SK-N-SH treated with all-trans-retinoic acid at 6 μM for 48 hours (cell line): ENCODE results near the gene CSF1R.

Experiments used
- ATAC-seq: fragments of 200-7000 bp; cut with Tn5 transposase; 3 replicates; pipeline ENCODE4 v1.9.1; 2020; ENCODE audit warnings: mild to moderate bottlenecking, moderate library complexity
- ARNTL ChIP-seq: fragments of 450-650 bp; formaldehyde crosslinking; IDR thresholded peaks from 2 replicates; pipeline ENCODE4 v1.5.0; 2020; ENCODE audit warnings: low read depth, mild to moderate bottlenecking, moderate library complexity, borderline replicate concordance
- BACH2 ChIP-seq: fragments of 250-450 bp; sonication (Bioruptor Pico); IDR thresholded peaks from 2 replicates; pipeline ENCODE4 v1.9.0; 2021; ENCODE audit warnings: mild to moderate bottlenecking, borderline replicate concordance
- ESRRG ChIP-seq: fragments of 250-450 bp; sonication (Bioruptor Pico); IDR thresholded peaks from 2 replicates; pipeline ENCODE4 v1.6.1; 2021; ENCODE audit warnings: mild to moderate bottlenecking
- GLIS3 ChIP-seq: fragments of 250-450 bp; sonication (Bioruptor Pico); IDR thresholded peaks from 2 replicates; pipeline ENCODE4 v1.5.0; 2020; ENCODE audit warnings: mild to moderate bottlenecking, moderate library complexity
- OSR1 ChIP-seq: fragments of 250-450 bp; sonication (Bioruptor Pico); IDR thresholded peaks from 2 replicates; pipeline ENCODE4 v1.8.0; 2022; ENCODE audit warnings: moderate library complexity, mild to moderate bottlenecking, inconsistent platforms
- PPARA ChIP-seq: fragments of 250-450 bp; sonication (Bioruptor Pico); IDR thresholded peaks from 2 replicates; pipeline ENCODE4 v1.5.0; 2020; ENCODE audit warnings: mild to moderate bottlenecking, borderline replicate concordance
- RARB ChIP-seq: fragments of 250-450 bp; sonication (Bioruptor Pico); IDR thresholded peaks from 2 replicates; pipeline ENCODE4 v1.8.0; 2021; ENCODE audit warnings: mild to moderate bottlenecking, moderate library complexity
- SNAI2 ChIP-seq: fragments of 250-450 bp; sonication (Bioruptor Pico); IDR thresholded peaks from 2 replicates; pipeline ENCODE4 v1.5.0; 2020; ENCODE audit warnings: mild to moderate bottlenecking, moderate library complexity
- TCF4 ChIP-seq: fragments of 250-450 bp; sonication (Bioruptor Pico); IDR thresholded peaks from 2 replicates; pipeline ENCODE4 v1.8.0; 2021; ENCODE audit warnings: mild to moderate bottlenecking, moderate library complexity, borderline replicate concordance
- TOX ChIP-seq: fragments of 250-450 bp; sonication (Bioruptor Pico); IDR thresholded peaks from 2 replicates; pipeline ENCODE4 v1.8.0; 2021; ENCODE audit warnings: mild to moderate bottlenecking, moderate library complexity, borderline replicate concordance
- ZC3H10 ChIP-seq: fragments of 250-450 bp; sonication (Bioruptor Pico); IDR thresholded peaks from 2 replicates; pipeline ENCODE4 v1.5.1; 2021; ENCODE audit warnings: mild to moderate bottlenecking, moderate library complexity
- ZFP3 ChIP-seq: fragments of 250-450 bp; sonication (Bioruptor Pico); IDR thresholded peaks from 2 replicates; pipeline ENCODE4 v1.5.0; 2020; ENCODE audit warnings: mild to moderate bottlenecking, moderate library complexity
- ZFP30 ChIP-seq: fragments of 450-650 bp; formaldehyde crosslinking; IDR thresholded peaks from 2 replicates; pipeline ENCODE4 v1.5.0; 2022; ENCODE audit warnings: mild to moderate bottlenecking, moderate library complexity
- ZNF565 ChIP-seq: fragments of 450-650 bp; formaldehyde crosslinking; conservative IDR thresholded peaks from 2 replicates; pipeline ENCODE4 v1.5.0; 2020; ENCODE audit warnings: low read depth, mild to moderate bottlenecking, moderate library complexity
- ZNF70 ChIP-seq: fragments of 450-650 bp; formaldehyde crosslinking; IDR thresholded peaks from 2 replicates; pipeline ENCODE4 v1.5.0; 2020; ENCODE audit warnings: mild to moderate bottlenecking, moderate library complexity
- ZNF8 ChIP-seq: fragments of 450-650 bp; formaldehyde crosslinking; IDR thresholded peaks from 2 replicates; pipeline ENCODE4 v1.5.0; 2020; ENCODE audit warnings: mild to moderate bottlenecking, moderate library complexity
- TF ChIP-seq, protein P1 (sequence below): fragments of 250-450 bp; sonication (Bioruptor Pico); IDR thresholded peaks from 2 replicates; pipeline ENCODE4 v1.5.1; 2020; ENCODE audit warnings: low read depth, mild to moderate bottlenecking, moderate library complexity
- TF ChIP-seq, protein P2 (sequence below): fragments of 250-450 bp; sonication (Bioruptor Pico); IDR thresholded peaks from 2 replicates; pipeline ENCODE4 v1.8.0; 2021; ENCODE audit warnings: low read depth, mild to moderate bottlenecking, moderate library complexity, borderline replicate concordance
- TF ChIP-seq, protein P3 (sequence below): fragments of 250-450 bp; sonication (Bioruptor Pico); IDR thresholded peaks from 2 replicates; pipeline ENCODE4 v1.5.1; 2021; ENCODE audit warnings: mild to moderate bottlenecking, moderate library complexity

Gene CSF1R

DNA sequence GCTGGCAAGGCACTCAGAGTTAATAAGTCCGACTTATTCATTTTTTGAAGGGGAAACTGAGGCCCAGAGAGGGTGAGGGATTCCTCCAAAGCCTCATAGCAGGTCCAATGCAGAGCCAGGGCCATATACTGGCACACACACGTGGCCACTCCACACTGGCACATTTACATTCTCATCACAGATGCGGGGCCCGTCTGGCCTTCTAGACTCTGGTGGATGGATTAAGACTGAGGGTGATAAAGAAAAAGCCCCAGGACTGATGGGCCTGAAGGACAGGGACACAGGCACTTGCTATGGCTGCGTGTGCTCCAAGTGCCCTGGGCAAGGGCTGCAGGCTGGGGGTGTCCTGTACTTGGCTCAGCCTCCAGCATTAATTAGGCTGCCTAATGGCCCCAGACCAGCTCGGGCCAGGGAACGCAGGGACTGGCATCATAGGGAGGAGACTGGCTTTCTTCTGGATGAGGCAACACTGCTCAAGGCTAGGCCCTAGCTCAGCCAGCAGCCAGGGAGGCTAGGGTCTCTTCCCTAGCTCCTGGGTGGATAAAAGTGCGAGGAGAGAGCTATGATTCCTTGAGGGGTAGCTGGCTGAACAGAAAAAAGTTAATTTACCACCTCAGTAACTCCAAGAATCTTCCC lies 28.5 kb upstream of the CSF1R start:
- TF ChIP-seq, protein P1, sequence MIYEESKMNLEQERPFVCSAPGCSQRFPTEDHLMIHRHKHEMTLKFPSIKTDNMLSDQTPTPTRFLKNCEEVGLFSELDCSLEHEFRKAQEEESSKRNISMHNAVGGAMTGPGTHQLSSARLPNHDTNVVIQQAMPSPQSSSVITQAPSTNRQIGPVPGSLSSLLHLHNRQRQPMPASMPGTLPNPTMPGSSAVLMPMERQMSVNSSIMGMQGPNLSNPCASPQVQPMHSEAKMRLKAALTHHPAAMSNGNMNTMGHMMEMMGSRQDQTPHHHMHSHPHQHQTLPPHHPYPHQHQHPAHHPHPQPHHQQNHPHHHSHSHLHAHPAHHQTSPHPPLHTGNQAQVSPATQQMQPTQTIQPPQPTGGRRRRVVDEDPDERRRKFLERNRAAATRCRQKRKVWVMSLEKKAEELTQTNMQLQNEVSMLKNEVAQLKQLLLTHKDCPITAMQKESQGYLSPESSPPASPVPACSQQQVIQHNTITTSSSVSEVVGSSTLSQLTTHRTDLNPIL (CRISPR knock-in tag), result no peak
- no peak for TF ChIP-seq ZNF70 (CRISPR knock-in tag)
- TF ChIP-seq ZC3H10, result no peak
- no peak for TF ChIP-seq ESRRG
- no peak for TF ChIP-seq PPARA (CRISPR knock-in tag)
- TF ChIP-seq, protein P2, sequence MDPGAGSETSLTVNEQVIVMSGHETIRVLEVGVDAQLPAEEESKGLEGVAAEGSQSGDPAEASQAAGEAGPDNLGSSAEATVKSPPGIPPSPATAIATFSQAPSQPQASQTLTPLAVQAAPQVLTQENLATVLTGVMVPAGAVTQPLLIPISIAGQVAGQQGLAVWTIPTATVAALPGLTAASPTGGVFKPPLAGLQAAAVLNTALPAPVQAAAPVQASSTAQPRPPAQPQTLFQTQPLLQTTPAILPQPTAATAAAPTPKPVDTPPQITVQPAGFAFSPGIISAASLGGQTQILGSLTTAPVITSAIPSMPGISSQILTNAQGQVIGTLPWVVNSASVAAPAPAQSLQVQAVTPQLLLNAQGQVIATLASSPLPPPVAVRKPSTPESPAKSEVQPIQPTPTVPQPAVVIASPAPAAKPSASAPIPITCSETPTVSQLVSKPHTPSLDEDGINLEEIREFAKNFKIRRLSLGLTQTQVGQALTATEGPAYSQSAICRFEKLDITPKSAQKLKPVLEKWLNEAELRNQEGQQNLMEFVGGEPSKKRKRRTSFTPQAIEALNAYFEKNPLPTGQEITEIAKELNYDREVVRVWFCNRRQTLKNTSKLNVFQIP (CRISPR knock-in tag), result no peak
- TF ChIP-seq OSR1 (CRISPR knock-in tag), result no peak
- no peak for TF ChIP-seq ZFP3 (CRISPR knock-in tag)
- no peak for ATAC-seq

DNA sequence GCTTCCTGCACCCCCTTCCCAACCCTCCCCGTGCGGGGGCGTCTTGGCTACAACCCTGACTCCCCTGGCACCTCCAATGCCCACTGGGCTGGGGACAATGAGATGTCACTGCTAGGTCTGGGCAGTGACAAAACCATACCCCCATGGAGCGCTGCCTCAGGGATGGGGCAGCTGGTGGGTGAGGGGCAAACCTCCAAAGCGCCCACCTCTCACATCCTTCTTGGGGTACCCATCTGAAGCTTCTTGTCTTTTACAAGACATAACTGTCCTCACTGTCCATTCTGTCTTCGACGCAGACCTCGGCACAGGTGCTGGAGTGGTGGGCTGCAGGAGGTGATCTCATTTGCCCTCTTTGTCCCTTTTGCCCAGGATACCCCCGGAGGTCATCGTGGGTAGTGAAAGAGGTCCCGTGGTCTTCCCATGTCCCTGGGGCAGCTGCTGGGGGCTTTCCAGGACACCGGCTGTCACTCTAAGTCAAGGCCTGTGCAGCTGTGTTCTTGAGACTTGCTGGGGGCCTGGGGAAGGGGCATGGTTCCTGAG lies 27.8 kb upstream of the CSF1R start:
- no peak for ATAC-seq
- TF ChIP-seq PPARA (CRISPR knock-in tag) (no peak), RARB (CRISPR knock-in tag) (no peak), ZFP3 (CRISPR knock-in tag) (no peak), ZFP30 (CRISPR knock-in tag) (no peak), ZNF565 (CRISPR knock-in tag) (no peak), ESRRG (no peak), OSR1 (CRISPR knock-in tag) (no peak), ZNF70 (CRISPR knock-in tag) (no peak), ZNF8 (no peak), GLIS3 (CRISPR knock-in tag) (no peak), TCF4 (CRISPR knock-in tag) (no peak)
- TF ChIP-seq, protein P2 (CRISPR knock-in tag), result no peak
- TF ChIP-seq, protein P1 (CRISPR knock-in tag), result no peak
- TF ChIP-seq, protein P3, sequence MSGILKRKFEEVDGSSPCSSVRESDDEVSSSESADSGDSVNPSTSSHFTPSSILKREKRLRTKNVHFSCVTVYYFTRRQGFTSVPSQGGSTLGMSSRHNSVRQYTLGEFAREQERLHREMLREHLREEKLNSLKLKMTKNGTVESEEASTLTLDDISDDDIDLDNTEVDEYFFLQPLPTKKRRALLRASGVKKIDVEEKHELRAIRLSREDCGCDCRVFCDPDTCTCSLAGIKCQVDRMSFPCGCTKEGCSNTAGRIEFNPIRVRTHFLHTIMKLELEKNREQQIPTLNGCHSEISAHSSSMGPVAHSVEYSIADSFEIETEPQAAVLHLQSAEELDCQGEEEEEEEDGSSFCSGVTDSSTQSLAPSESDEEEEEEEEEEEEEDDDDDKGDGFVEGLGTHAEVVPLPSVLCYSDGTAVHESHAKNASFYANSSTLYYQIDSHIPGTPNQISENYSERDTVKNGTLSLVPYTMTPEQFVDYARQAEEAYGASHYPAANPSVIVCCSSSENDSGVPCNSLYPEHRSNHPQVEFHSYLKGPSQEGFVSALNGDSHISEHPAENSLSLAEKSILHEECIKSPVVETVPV, result no peak

DNA sequence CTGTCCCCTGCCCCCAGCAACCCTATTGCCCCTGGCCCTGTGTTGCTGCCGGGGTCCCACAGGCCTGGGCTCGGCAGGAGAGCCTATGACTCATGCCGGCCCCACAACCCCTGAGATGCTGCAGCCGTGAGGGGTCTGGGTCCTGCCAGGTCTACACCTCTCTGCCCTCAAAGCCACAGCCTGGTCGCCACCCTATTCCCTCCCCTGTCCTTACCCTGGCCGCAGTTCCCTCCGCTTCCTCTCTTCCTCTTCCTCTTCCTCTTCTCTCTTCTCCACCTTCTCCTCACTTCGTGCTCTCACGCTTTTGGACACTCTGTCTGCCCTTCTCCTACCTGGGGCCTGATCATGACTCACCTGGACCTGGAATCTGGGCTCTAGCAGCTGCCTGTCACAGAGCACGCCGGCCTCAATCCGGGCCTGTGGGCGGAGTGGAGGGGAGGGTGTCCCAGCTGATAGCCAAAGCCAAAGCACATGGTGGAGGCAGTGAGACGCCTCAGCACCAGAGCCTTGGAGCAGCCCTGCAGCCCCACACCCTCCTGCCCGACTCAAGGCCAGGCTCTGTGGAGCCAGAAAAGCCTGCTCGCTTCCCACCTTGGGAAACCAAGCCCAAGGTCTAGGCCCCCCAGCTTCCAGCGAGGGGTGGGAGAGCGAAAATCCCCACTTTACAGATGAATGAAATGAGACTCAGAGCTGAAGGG lies 26.8 kb upstream of the CSF1R start:
- ATAC-seq, result peak; percentile 32
- TF ChIP-seq ZNF8, result no peak
- TF ChIP-seq OSR1 (CRISPR knock-in tag), result no peak
- TF ChIP-seq, protein P2 (CRISPR knock-in tag), result no peak
- no peak for TF ChIP-seq ESRRG
- no peak for TF ChIP-seq TOX (CRISPR knock-in tag)
- no peak for TF ChIP-seq SNAI2 (CRISPR knock-in tag)
- no peak for TF ChIP-seq ZFP30 (CRISPR knock-in tag)
- no peak for TF ChIP-seq ZFP3 (CRISPR knock-in tag)
- TF ChIP-seq TCF4 (CRISPR knock-in tag), result no peak
- TF ChIP-seq BACH2 (CRISPR knock-in tag), result no peak
- no peak for TF ChIP-seq ARNTL
- TF ChIP-seq ZC3H10, result no peak
- no peak for TF ChIP-seq ZNF70 (CRISPR knock-in tag)
- no peak for TF ChIP-seq RARB (CRISPR knock-in tag)
- no peak for TF ChIP-seq ZNF565 (CRISPR knock-in tag)
